ENCODE data around the gene IQSEC1.

Gene IQSEC1

GRCh38 chr3:12982619-12983101, 90.6 kb downstream of the IQSEC1 start:
- no peak overlapping the region for H3K27ac ChIP-seq
- peaks cover 0 to 12% (median 0%) of the 10 kb centered on the region in 4 donors for H3K4me1 ChIP-seq
- intact Hi-C loops (cut with DNase I; ENCODE audit: low total_unique reads) = loop anchor here (10.0 kb wide), 1 partner anchor 88 kb away; no protein-coding TSS in a partner anchor
- no peaks in the 10 kb centered on the region for H3K27me3 ChIP-seq
- TF ChIP-seq, protein P1, sequence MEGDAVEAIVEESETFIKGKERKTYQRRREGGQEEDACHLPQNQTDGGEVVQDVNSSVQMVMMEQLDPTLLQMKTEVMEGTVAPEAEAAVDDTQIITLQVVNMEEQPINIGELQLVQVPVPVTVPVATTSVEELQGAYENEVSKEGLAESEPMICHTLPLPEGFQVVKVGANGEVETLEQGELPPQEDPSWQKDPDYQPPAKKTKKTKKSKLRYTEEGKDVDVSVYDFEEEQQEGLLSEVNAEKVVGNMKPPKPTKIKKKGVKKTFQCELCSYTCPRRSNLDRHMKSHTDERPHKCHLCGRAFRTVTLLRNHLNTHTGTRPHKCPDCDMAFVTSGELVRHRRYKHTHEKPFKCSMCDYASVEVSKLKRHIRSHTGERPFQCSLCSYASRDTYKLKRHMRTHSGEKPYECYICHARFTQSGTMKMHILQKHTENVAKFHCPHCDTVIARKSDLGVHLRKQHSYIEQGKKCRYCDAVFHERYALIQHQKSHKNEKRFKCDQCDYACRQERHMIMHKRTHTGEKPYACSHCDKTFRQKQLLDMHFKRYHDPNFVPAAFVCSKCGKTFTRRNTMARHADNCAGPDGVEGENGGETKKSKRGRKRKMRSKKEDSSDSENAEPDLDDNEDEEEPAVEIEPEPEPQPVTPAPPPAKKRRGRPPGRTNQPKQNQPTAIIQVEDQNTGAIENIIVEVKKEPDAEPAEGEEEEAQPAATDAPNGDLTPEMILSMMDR (IDR thresholded peaks at IDR 0.05) = no peak
- H3K9me3 ChIP-seq = no peaks in the 10 kb centered on the region
- no peak overlapping the region for H3K4me3 ChIP-seq
- DNase-seq = no peak
- H3K36me3 ChIP-seq = no peaks in the 10 kb centered on the region

DNA sequence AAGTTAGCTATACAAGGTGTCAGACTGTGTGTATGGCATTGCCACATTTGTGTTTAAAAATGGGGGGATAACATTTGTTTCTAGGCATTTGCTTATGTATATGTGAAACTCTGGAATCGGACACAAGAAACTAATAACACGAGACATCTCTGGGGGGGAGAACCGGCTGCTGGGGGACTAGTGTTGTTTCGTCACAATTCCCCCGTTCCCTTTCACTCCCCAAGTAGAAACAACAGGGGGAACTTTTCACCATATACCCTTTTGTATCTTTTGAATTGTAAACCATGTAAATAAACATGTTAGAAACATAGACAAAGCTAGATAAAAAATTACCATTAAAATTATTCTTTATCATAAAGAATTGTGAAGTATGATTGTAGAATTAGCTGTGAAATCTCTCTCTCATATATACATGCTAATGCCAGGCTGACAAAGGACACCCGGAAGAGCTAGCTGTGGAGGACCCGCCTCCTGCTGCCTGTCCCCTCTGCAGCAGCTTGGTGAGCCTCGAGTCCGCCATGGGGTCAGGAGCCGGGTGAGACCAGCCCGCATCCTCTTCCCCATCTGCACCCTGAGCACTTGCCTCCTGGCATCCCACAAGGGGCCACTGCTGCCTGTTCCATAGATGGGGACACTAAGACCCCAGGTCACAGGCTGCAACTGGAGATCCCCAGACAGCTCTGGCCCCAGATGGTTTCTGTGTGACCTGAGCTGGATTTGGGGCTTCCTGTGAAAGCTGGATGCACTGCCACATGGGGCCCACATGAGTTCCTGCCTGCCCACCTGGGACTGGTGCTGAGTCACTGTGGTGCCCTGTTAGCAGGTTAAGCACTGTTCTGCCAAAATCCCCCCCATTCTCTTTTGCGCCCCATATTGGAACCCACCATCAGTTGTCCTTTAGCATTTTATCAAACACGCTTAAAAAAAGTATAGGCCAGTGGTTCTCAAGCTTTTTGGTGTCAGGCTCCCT, 91.6 kb downstream of the IQSEC1 start:
- intact Hi-C loops (cut with DNase I; ENCODE audit: low total_unique reads) = loop anchor here (10.0 kb wide), 1 partner anchor 87 kb away; no protein-coding TSS in a partner anchor
- TF ChIP-seq, protein P1 (IDR thresholded peaks at IDR 0.05) = no peak
- Histone ChIP-seq H3K36me3 (no peaks in the 10 kb centered on the region), H3K27me3 (no peaks in the 10 kb centered on the region), H3K9me3 (no peaks in the 10 kb centered on the region), H3K27ac (no peak overlapping the region), H3K4me3 (no peak overlapping the region), H3K4me1 (peaks cover 0 to 9% (median 0%) of the 10 kb centered on the region in 4 donors)
- DNase-seq = no peak

- intact Hi-C loops (cut with DNase I; ENCODE audit: low total_unique reads) = loop anchor here (10.0 kb wide), 1 partner anchor 86 kb away; no protein-coding TSS in a partner anchor
- Histone ChIP-seq H3K36me3 (no peaks in the 10 kb centered on the region), H3K27ac (no peak overlapping the region), H3K27me3 (no peaks in the 10 kb centered on the region), H3K9me3 (no peaks in the 10 kb centered on the region), H3K4me1 (peaks cover 0 to 9% (median 0%) of the 10 kb centered on the region in 4 donors), H3K4me3 (no peak overlapping the region)
- TF ChIP-seq, protein P1 (IDR thresholded peaks at IDR 0.05) = no peak
- no peak for DNase-seq
Measured at GRCh38 chr3:12980596-12981290, 92.5 kb downstream of the IQSEC1 start.

DNA sequence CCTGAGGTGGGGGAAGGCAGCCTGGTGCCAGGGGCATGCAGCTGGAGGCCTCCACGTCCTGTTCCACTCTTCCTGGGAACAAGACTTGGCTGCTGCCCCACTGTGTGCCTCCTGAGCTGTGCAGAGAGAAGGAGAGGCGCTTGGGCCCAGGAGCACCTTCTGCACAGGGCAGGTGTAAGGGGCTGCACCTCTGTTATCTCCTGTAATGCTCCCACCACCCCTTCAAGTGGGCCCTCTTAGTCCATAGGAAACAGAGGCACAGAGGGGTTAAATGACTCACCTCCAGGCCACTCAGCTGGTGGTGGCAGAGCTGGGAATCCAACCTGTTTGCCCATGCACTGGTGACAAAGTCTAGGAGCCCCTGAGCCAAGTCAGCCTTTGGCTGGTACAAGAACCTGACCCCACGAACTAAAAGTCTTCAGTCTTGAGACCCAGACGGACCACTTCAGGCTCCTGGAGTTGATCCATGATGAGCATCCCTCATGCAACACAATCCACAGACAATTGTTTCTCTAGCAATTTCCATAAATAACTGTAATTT, 93.2 kb downstream of the IQSEC1 start:
- intact Hi-C loops (cut with DNase I; ENCODE audit: low total_unique reads) = loop anchor here (10.0 kb wide), 1 partner anchor 85 kb away; no protein-coding TSS in a partner anchor
- Histone ChIP-seq H3K36me3 (no peaks in the 10 kb centered on the region), H3K4me3 (no peak overlapping the region), H3K9me3 (no peaks in the 10 kb centered on the region), H3K27ac (no peak overlapping the region), H3K4me1 (peaks cover 0 to 9% (median 0%) of the 10 kb centered on the region in 4 donors), H3K27me3 (no peaks in the 10 kb centered on the region)
- no peak for DNase-seq
- TF ChIP-seq, protein P1 (IDR thresholded peaks at IDR 0.05) = no peak

DNA sequence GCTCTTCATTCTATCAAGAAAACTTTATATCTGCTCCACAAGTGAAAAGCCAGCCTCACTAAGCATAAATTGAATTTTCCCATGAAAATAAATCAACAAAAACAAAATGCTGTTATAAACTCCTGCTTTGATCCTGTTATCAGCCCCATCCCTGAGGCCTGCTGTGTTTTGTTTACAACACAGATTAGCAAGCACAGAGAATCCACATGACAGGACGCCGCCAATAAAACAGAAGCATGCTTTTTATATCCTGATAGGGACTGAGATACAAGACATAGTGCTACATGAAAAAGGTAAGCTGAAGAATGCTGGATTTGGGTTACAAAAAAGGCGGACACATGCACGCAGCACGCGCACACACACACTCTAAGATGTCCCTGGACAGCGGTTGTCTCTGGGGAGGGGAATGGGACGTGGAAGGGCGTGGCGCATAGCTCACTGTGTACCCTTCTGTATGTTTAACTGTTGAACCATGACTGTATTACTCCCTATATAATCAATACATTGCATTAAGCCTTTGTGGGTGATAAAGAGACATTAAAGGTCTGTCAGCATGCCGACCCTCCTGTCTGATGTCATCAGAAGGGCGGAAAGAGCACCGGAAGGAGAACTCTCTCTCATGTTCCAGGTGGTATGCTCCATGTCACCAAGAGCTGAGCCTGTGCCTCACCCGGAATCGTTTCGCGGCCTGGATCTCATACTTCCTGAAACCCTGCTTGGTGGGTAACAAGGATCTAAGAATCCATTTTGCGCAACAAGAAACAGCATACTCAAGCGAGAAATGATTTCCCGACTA, 93.9 kb downstream of the IQSEC1 start:
- TF ChIP-seq, protein P1 (IDR thresholded peaks at IDR 0.05) = no peak
- no peak for DNase-seq
- Histone ChIP-seq H3K27ac (no peak overlapping the region), H3K9me3 (no peaks in the 10 kb centered on the region), H3K4me3 (no peak overlapping the region), H3K36me3 (no peaks in the 10 kb centered on the region), H3K27me3 (no peaks in the 10 kb centered on the region), H3K4me1 (peaks cover 0 to 7% (median 0%) of the 10 kb centered on the region in 4 donors)
- intact Hi-C loops (cut with DNase I; ENCODE audit: low total_unique reads) = no loop called here
